ENCODE data around the gene CLDN7. TPM values are rescaled to one million over a fixed set of nuclear protein-coding genes. Genes with fewer than 3 reads are reported as not detected.
A peak's percentile ranks its signal among the peaks of the same experiment; 100 is the strongest.

The CLDN7 gene
- total RNA-seq, 1 experiment from 2014 or later = 286 TPM

- POLR2A ChIA-PET = interaction anchor here (1.0 to 1.6 kb wide), 4 partner anchors 10 to 177 kb away, joined by 3 to 5 read pairs (median 3); partner anchors contain the start of gene DVL2
- no peak overlapping the region for H3K4me3 ChIP-seq (replicated peaks in 1 of 2; ENCODE audit: low read depth in 1 of 2, low read length in 2 of 2)
- no peak for TF ChIP-seq ZFX (IDR thresholded peaks at IDR 0.05)
- TF ChIP-seq CTCF (IDR thresholded peaks at IDR 0.05 in 2 of 3, conservative IDR thresholded peaks at IDR 0.05 in 1 of 3; ENCODE audit: borderline replicate concordance in 1 of 3, insufficient read depth in 1 of 3, low read depth in 2 of 3, low read length in 2 of 3) = no peak
- TF ChIP-seq SP1 (IDR thresholded peaks at IDR 0.05; ENCODE audit: low read depth) = no peak
- 0 out of 2 replicates have a peak, but pooled peaks have one; percentile 28 for TF ChIP-seq SIN3A (IDR thresholded peaks at IDR 0.05; ENCODE audit: low read depth)
- no peak overlapping the region for H2AFZ ChIP-seq (ENCODE audit: low read depth, low read length, poor library complexity, severe bottlenecking)
- H3K36me3 ChIP-seq (ENCODE audit: control insufficient read depth in 1 of 2, insufficient read depth in 2 of 2, low read length in 2 of 2) = peaks cover 38 to 51% of the 10 kb centered on the region in 2 experiments; a peak in 3 of 4 replicates
- intact Hi-C loops (cut with micrococcal nuclease) = no loop called here
- no peak overlapping the region for H3K9ac ChIP-seq (ENCODE audit: low read length)
- BruUV-seq (replicated peaks) = no TSS peak
- no peaks in the 10 kb centered on the region for H4K20me1 ChIP-seq (ENCODE audit: insufficient read depth)
- H3K9me2 ChIP-seq (ENCODE audit: insufficient read depth) = no peaks in the 10 kb centered on the region
- no peak overlapping the region for H3K4me2 ChIP-seq (ENCODE audit: low read length)
- H3K79me2 ChIP-seq (ENCODE audit: insufficient read depth, low read length) = peaks cover 30% of the 10 kb centered on the region
- no peak overlapping the region for H3K27ac ChIP-seq (ENCODE audit: low read depth, low read length)
- H3K27me3 ChIP-seq (ENCODE audit: insufficient read depth, low read length) = no peaks in the 10 kb centered on the region
- CTCF ChIA-PET = no interaction called here
- no peaks in the 10 kb centered on the region for H3K9me3 ChIP-seq (ENCODE audit: control insufficient read depth in 1 of 2, insufficient read depth in 1 of 2, low read depth in 1 of 2, low read length in 2 of 2)
- DNase-seq (ENCODE audit: low read depth, low spot score) (no peak), ATAC-seq (no peak)
- H3K4me1 ChIP-seq (ENCODE audit: control insufficient read depth in 1 of 2, insufficient read depth in 2 of 2, low read length in 2 of 2) = peaks cover 7 to 29% of the 10 kb centered on the region in 2 experiments; a peak in 3 of 4 replicates
- RAD21 ChIA-PET (ENCODE audit: low non-redundant PET in 1 of 2, low total read pairs in 2 of 2, uncharacterized antibody in 2 of 2, unreplicated experiment in 2 of 2) = no interaction called here
These were observed 39.3 kb downstream of the CLDN7 start for GRCh38 chr17:7222972-7223292.

- Histone ChIP-seq H3K4me1 (ENCODE audit: control insufficient read depth in 1 of 2, insufficient read depth in 2 of 2, low read length in 2 of 2) (peaks cover 7 to 34% of the 10 kb centered on the region in 2 experiments; a peak in 3 of 4 replicates), H3K36me3 (ENCODE audit: control insufficient read depth in 1 of 2, insufficient read depth in 2 of 2, low read length in 2 of 2) (peaks cover 34 to 49% of the 10 kb centered on the region in 2 experiments; a peak in 3 of 4 replicates), H3K9me3 (ENCODE audit: control insufficient read depth in 1 of 2, insufficient read depth in 1 of 2, low read depth in 1 of 2, low read length in 2 of 2) (no peaks in the 10 kb centered on the region), H3K9ac (ENCODE audit: low read length) (no peak overlapping the region), H2AFZ (ENCODE audit: low read depth, low read length, poor library complexity, severe bottlenecking) (no peak overlapping the region), H4K20me1 (ENCODE audit: insufficient read depth) (no peaks in the 10 kb centered on the region), H3K4me3 (replicated peaks in 1 of 2; ENCODE audit: low read depth in 1 of 2, low read length in 2 of 2) (no peak overlapping the region), H3K27ac (ENCODE audit: low read depth, low read length) (peak overlapping the region; percentile 20; the same call in 1 of the 2 replicates), H3K27me3 (ENCODE audit: insufficient read depth, low read length) (no peaks in the 10 kb centered on the region), H3K9me2 (ENCODE audit: insufficient read depth) (no peaks in the 10 kb centered on the region), H3K79me2 (ENCODE audit: insufficient read depth, low read length) (peaks cover 30% of the 10 kb centered on the region), H3K4me2 (ENCODE audit: low read length) (no peak overlapping the region)
- TF ChIP-seq JUND (IDR thresholded peaks at IDR 0.05) (peak; percentile 19; the same call in 1 of the 2 replicates), ZFX (IDR thresholded peaks at IDR 0.05) (no peak), EGR1 (IDR thresholded peaks at IDR 0.05; ENCODE audit: low read depth) (no peak), SIN3A (IDR thresholded peaks at IDR 0.05; ENCODE audit: low read depth) (peak; percentile 37; the same call in 1 of the 2 replicates), POLR2AphosphoS5 (IDR thresholded peaks at IDR 0.05; ENCODE audit: low read depth, low read length) (peak; percentile 21; the same call in 1 of the 2 replicates)
- intact Hi-C loops (cut with micrococcal nuclease) = no loop called here
- ChIA-PET POLR2A (interaction anchor here (1.4 to 1.6 kb wide), 3 partner anchors 12 to 176 kb away, joined by 3 read pairs; partner anchors contain the start of gene DVL2), CTCF (interaction anchor here (2.8 kb wide), 1 partner anchor 107 kb away, joined by 10 read pairs; the partner anchor contains the start of gene NEURL4), RAD21 (ENCODE audit: low non-redundant PET in 1 of 2, low total read pairs in 2 of 2, uncharacterized antibody in 2 of 2, unreplicated experiment in 2 of 2) (no interaction called here)
- DNase-seq (ENCODE audit: low read depth, low spot score) (no peak), ATAC-seq (no peak)
- TSS peak; percentile 36 for BruUV-seq (replicated peaks)
These were observed 39.9 kb downstream of the CLDN7 start for GRCh38 chr17:7222093-7222971.

All from HCT116 (cell line).